Ascending aorta (tissue), 2 donors: ENCODE measurements around the gene WNT9A. TPM values are rescaled to one million over a fixed set of nuclear protein-coding genes. Genes with fewer than 3 reads are reported as not detected.

Experiments used
- DNase-seq, 2 donors: peaks; one replicate each; pipeline ENCODE4 v3.0.0-alpha.2; 2019; ENCODE audit warnings: low spot score in 2 of 2
- H3K27ac ChIP-seq, 2 donors: fragments of 200-600 bp; sonication (generic); one replicate each; pipeline ENCODE4 v1.5.1; 2016 to 2017; ENCODE audit warnings: mild to moderate bottlenecking in 1 of 2
- H3K27me3 ChIP-seq: fragments of 200-600 bp; sonication (generic); one replicate; pipeline ENCODE4 v1.5.1; 2017
- H3K36me3 ChIP-seq, 2 donors: fragments of 200-600 bp; sonication (generic); one replicate each; pipeline ENCODE4 v1.5.1; 2016
- H3K4me1 ChIP-seq, 2 donors: fragments of 200-600 bp; sonication (generic); one replicate each; pipeline ENCODE4 v1.5.1; 2016 to 2017; ENCODE audit warnings: mild to moderate bottlenecking in 1 of 2
- H3K4me3 ChIP-seq, 2 donors: fragments of 200-600 bp; sonication (generic); one replicate each; pipeline ENCODE4 v1.5.1; 2016 to 2017; ENCODE audit warnings: mild to moderate bottlenecking in 1 of 2
- H3K9me3 ChIP-seq, 2 donors: fragments of 200-600 bp; sonication (generic); one replicate each; pipeline ENCODE4 v1.5.1; 2016
- CTCF ChIP-seq, 3 experiments: fragments of 200-600 bp in 2 of 3; fragments of 450-650 bp in 1 of 3; sonication (generic) in 2 of 3; IDR thresholded peaks; one replicate each; pipeline ENCODE4 v1.5.1; 2016 to 2019; ENCODE audit warnings: antibody characterized with exemption in 3 of 3, mild to moderate bottlenecking in 1 of 3, moderate library complexity in 1 of 3
- intact Hi-C: fragments of 100-400 bp; cut with DNase I; formaldehyde crosslinking; loops from one replicate; pipeline ENCODE4 v1.15.1; 2023
- total RNA-seq: library from RNA; depleted of rRNA; stranded (reverse); fragments of >200 nt; gene quantifications from one replicate; pipeline ENCODE4 v1.1.0, GENCODE V29; 2016

The WNT9A gene
- total RNA-seq, 1 donor from 2014 or later = 0.96 TPM

- H3K36me3 ChIP-seq = peaks cover 0 to 11% of the 10 kb centered on the region in 2 donors
- no peak overlapping the region for H3K4me3 ChIP-seq
- no peaks in the 10 kb centered on the region for H3K9me3 ChIP-seq
- no peak for TF ChIP-seq CTCF (IDR thresholded peaks at IDR 0.05)
- intact Hi-C loops = no loop called here
- H3K27me3 ChIP-seq = no peaks in the 10 kb centered on the region
- no peaks in the 10 kb centered on the region for H3K4me1 ChIP-seq
- no peak overlapping the region for H3K27ac ChIP-seq
- DNase-seq = no peak
These were observed 23.4 kb downstream of the WNT9A start for GRCh38 chr1:227924168-227924832.

GRCh38 chr1:227923353-227924167 is 24.2 kb downstream of the WNT9A start:
- no peak for TF ChIP-seq CTCF (IDR thresholded peaks at IDR 0.05)
- Histone ChIP-seq H3K27me3 (no peaks in the 10 kb centered on the region), H3K4me3 (no peak overlapping the region), H3K9me3 (no peaks in the 10 kb centered on the region), H3K4me1 (no peaks in the 10 kb centered on the region), H3K27ac (no peak overlapping the region), H3K36me3 (peaks cover 0 to 11% of the 10 kb centered on the region in 2 donors)
- no peak for DNase-seq
- intact Hi-C loops = no loop called here

- no peaks in the 10 kb centered on the region for H3K4me1 ChIP-seq
- no peak for TF ChIP-seq CTCF (IDR thresholded peaks at IDR 0.05)
- no peaks in the 10 kb centered on the region for H3K9me3 ChIP-seq
- no peak overlapping the region for H3K4me3 ChIP-seq
- H3K27ac ChIP-seq = no peak overlapping the region
- peaks cover 0 to 11% of the 10 kb centered on the region in 2 donors for H3K36me3 ChIP-seq
- H3K27me3 ChIP-seq = no peaks in the 10 kb centered on the region
- intact Hi-C loops = no loop called here
- no peak for DNase-seq
These were observed 25.0 kb downstream of the WNT9A start for GRCh38 chr1:227922501-227923352.

GRCh38 chr1:227921461-227922185 is 26.1 kb downstream of the WNT9A start:
- Histone ChIP-seq H3K9me3 (no peaks in the 10 kb centered on the region), H3K36me3 (peaks cover 0 to 11% of the 10 kb centered on the region in 2 donors), H3K27me3 (no peaks in the 10 kb centered on the region), H3K27ac (no peak overlapping the region), H3K4me1 (no peaks in the 10 kb centered on the region), H3K4me3 (no peak overlapping the region)
- intact Hi-C loops = no loop called here
- DNase-seq = no peak
- no peak for TF ChIP-seq CTCF (IDR thresholded peaks at IDR 0.05)

- TF ChIP-seq CTCF (IDR thresholded peaks at IDR 0.05) = no peak
- DNase-seq = no peak
- Histone ChIP-seq H3K9me3 (no peaks in the 10 kb centered on the region), H3K4me3 (no peak overlapping the region), H3K4me1 (no peaks in the 10 kb centered on the region), H3K36me3 (peaks cover 0 to 11% of the 10 kb centered on the region in 2 donors), H3K27me3 (no peaks in the 10 kb centered on the region), H3K27ac (no peak overlapping the region)
- intact Hi-C loops = no loop called here
These were observed 26.8 kb downstream of the WNT9A start for GRCh38 chr1:227920896-227921295.
